HG03565 (cell line): ENCODE results near the gene SLC2A13.
"Not testable (repeated sequence)": the region's sequence is repeated elsewhere in the genome, so short reads cannot be mapped to it uniquely, and the experiment has no call there.

Experiments used
- ATAC-seq: cut with Tn5 transposase; IDR thresholded peaks from one replicate; pipeline ENCODE4 v1.9.1; 2021; ENCODE audit warnings: mild to moderate bottlenecking, moderate library complexity; ENCODE audit not compliant: unreplicated experiment

The SLC2A13 gene

DNA sequence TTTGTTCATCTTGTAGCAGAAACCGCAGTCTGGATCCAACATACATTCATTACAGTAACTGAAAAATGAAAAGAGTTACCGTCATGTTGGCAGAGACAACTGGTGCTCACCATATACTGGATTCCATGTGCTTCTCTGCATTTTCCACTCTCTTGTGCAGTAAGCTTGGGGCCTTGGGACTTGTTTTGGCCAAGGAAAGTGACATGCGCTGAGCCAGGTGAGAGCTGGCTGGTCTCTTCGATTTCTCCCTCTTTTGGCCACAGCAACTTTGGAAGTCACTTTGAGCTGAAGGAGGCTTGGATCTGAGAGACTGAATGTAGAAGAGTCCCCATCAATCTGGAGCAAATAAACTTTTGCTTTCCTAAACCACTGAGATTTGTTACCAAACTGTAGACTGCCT is 275.7 kb downstream of the SLC2A13 start:
- ATAC-seq = no peak

- no peak for ATAC-seq
Observed at GRCh38 chr12:39824505-39825212, 281.2 kb downstream of the SLC2A13 start.

DNA sequence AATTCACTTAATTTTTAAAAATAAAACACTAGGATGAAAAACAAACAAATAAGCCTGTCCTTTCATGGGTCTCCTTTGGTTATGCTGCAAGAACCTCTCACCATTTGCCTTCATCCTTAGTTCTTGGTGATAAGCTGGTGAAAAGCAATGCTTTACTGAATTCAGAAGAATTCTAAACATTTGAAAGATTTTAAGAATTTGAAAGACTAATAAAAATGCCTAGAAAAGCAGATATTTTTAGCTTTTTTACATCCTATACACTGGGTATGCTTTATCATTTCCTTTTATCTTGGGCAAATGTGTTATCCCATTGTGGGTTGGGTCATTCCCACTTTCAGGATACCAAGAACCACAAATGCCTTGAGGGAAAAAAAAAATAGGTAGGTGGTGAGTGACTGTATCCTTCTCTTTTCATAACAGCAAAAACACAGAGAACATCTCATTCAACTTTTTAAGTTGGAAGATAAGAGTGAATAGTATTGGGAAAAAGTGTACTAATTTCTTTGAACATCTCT is 289.2 kb downstream of the SLC2A13 start:
- no peak for ATAC-seq

GRCh38 chr12:39815746-39816145 is 290.1 kb downstream of the SLC2A13 start:
- no peak for ATAC-seq

- no peak for ATAC-seq
Observed at GRCh38 chr12:39814626-39815025, 291.3 kb downstream of the SLC2A13 start.

- ATAC-seq = no peak
Observed at GRCh38 chr12:39813776-39814175, 292.1 kb downstream of the SLC2A13 start.

DNA sequence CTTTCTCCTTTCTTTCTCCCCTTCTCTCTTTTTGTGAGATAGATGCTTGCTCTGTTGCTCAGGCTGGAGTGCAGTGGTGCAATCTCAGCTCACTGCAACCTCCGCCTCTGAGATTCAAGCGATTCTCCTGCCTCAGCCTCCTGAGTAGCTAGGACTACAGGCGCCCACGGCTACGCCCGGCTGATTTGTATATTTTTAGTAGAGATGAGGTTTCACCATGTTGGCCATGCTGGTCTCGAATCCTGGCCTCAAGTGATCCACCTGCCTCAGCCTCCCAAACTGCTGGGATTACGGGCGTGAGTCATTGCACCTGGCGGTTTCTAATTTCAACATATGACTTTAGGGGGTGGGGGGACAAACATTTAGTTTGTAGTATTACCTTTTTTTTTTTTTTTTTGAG is 293.4 kb downstream of the SLC2A13 start:
- ATAC-seq = not testable (repeated sequence)

DNA sequence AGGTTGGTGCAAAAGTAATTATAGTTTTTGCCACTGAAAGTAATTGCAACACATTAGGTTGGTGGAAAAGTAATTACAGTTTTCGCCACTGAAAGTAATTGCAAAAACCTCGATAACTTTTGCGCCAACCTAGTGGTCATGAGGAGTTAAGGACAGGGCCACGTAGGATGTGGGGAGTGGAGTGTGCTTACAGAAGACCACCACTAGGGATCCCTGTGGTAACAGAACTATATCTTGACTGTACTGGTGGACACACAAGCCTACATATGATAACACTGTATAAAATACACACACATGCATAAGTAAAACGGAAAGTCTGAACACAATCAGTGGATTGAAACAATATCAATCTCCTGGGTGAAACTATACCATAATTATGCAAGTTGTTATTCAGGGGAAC is 298.8 kb downstream of the SLC2A13 start:
- ATAC-seq = no peak

GRCh38 chr12:39805651-39806050 is 300.2 kb downstream of the SLC2A13 start:
- no peak for ATAC-seq

DNA sequence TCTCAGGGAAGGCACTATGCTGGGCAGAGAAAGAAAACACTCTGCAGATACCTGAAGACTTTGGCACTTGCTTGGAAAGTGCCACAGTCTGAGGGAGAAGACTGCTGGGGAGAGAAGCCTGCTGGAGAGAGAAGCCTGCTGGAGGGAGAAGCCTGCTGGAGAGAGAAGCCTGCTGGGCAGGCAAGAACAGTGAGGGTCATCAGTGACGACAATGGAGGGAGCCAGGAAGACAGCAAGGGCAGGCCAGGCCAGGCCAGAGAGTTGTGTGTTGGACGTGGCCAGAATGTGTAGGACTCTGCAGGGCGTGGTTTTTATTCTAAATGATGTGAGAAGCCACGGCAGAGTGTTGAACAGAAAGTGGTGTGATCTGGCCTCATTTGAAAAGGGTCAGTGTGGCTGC is 301.0 kb downstream of the SLC2A13 start:
- no peak for ATAC-seq

GRCh38 chr12:39804479-39804878 is 301.4 kb downstream of the SLC2A13 start:
- no peak for ATAC-seq

DNA sequence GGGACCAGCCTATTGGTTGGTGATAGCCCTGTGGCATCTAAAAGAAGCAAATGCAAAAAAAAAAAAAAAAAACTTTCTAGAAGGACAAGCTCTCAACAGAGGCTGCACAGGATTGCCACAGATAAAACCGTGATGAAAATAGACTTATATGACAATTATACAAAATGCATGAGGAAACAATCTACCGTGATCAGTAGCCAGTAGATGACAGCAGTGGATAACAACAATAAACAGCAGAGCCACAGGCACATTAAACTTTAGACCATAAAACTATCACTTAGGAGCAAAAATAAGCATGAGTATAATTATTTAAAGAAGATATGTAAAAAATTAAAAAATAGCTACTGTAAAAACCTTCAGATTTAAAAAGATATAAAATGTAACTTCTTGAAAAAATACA is 302.7 kb downstream of the SLC2A13 start:
- no peak for ATAC-seq

DNA sequence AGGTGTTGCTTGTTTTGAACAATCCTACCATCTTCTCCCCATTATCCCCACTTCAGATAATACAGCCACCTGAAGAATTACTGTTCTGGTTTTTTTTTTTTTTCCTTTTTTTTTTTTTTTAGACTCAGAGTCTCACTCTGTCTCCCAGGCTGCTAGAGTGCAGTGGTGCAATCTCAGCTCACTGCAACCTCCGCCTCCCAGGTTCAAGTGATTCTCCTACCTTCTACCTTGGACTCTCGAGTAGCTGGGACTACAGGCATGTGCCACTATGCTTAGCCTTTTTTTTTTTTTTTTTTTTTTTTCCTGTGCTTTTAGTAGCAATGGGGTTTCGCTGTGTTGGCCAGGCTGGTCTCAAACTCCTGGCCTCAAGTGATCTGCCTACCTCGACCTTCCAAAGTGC is 306.9 kb downstream of the SLC2A13 start:
- no peak for ATAC-seq

GRCh38 chr12:39798429-39798828 is 307.5 kb downstream of the SLC2A13 start:
- ATAC-seq = no peak

DNA sequence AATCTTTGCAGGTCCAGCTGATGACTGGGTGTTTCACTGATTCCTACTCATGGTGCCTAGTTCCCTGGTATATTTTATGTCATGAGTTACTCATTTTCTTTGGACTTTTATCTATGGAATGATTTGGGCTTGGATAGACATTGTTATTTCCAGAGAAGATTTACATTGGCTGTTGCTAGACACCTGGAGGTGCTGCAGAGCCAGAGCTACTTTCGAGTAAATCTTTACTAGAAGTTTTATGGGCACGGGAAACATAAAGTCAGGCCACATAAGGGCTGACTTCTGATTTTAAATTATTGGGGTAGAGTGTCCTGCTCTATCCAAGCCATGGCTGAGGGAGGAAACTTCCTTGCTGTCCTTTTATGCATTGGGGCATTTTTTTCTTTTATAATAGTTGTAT is 310.4 kb downstream of the SLC2A13 start:
- no peak for ATAC-seq

DNA sequence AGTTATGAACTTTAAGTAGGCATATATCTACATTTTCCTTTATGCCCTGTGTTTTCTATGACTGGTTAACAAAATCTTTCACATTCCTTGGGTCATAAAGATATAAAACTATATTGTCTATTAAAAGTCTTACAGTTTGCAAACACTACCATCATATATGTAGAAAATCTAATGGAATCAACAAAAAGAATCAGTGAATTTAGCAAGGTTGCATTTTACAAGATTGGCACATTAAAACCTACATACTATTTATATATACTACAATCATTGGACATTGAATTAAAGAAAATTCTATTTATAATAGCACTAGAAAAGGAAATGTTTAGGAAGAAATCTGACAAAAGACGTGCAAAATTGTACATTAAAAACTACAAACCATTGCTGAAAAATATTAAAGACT is 312.9 kb downstream of the SLC2A13 start:
- ATAC-seq = no peak

DNA sequence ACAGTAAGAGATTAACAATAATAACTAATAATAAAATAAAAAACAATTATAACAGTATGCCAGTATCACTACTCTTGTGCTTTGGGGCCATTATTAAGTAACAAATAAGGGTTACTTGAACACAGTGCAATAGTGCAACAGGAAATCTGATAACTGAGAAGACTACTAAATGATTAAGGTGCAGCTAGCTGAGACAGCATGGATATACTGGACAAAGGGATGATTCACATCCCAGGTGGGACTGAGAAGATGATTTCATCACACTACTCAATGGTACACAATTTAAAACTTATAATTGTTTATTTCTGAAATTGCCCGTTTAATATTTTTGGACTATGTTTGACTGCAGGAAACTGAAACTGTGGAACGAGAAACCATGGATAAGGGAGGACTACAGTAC is 317.6 kb downstream of the SLC2A13 start:
- ATAC-seq = no peak

GRCh38 chr12:39785814-39786213 is 320.1 kb downstream of the SLC2A13 start:
- not testable (repeated sequence) for ATAC-seq

- ATAC-seq = no peak
Observed at GRCh38 chr12:39782026-39782545, 323.8 kb downstream of the SLC2A13 start.

GRCh38 chr12:39780913-39781446 is 324.9 kb downstream of the SLC2A13 start:
- ATAC-seq = no peak

DNA sequence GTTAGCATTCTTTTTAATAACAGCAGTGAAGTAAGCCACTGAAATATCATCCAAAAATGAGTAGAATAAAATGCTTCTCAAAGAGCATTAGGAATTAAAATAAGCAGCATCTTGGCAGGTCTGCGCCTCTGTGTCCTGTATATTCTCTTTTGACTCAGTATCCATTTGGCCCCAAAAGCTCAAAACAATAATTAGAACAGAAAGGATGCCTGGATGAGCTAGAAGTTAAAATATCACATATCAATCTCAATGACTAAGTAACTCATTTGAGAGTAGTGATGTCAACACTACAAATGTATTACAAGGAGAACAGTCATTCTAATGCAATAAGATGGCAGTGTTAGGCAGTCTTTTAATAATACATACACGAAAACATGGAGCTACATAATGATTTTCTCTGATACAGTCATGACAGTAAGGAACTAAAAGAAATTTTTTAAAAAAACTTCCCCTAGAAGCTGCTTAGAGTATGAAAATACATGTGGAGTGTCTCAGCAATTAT is 325.4 kb downstream of the SLC2A13 start:
- ATAC-seq = no peak

- ATAC-seq = no peak
Observed at GRCh38 chr12:39779768-39780340, 326.0 kb downstream of the SLC2A13 start.
